ENCODE measurements around the gene CRY2. TPM values are rescaled to one million over a fixed set of nuclear protein-coding genes. Genes with fewer than 3 reads are reported as not detected.

CRY2 gene
- total and polyA plus RNA-seq, 2 of the 13 experiments (the other 11 are each of a cell fraction or from before 2014, with no cell fraction given): 10.1 to 12.2 TPM

DNA sequence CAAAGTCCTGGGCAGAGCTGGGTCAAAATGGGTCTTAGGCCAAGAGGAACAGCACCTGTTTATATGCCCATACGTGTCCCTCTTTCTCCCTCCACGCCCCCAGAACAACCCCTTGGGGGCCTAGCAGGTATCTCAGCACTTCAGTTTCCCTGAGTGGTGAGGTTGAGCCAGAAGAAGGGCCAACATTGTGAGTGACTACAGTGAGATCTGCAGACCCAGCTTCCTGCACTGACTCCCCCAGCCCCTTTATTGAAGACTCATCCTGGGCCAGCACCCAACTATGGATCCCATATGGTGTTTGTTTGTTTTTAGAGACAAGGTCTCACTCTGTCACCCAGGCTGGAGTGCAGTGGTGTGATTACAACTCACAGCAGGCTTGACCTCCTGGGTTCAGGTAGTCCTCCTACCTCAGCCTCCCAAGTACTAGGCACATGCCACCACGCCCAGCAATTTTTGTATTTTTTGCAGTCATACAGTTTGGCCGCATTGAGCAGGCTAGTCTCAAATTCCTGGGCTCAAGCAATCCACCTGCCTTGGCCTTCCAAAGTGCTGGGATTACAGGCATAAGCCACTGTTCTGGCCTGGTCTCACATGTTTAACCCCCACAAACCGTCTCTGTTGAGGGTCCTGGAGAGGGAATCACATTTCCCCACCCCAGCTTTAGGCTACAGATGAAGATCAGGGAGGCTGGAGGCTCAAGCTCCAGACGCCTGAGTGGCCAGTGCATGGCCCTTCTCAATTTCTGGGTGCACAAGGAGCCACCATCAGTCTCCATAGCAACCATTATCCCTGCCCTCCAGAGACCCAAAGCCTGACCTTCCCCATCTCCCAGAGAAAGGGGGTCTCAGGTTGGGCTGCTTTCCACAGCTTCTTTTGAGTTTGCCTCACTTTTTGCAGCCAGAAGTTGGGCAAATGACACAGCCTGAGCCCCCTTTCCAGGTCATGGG, 73.5 kb downstream of the CRY2 start:
- in situ Hi-C loops (cut with HindIII; ENCODE audit: extremely low pct_ligation_motif_present, low pct_unique_long_range_greater_than_20kb): no loop called here
- H4K20me1 ChIP-seq (ENCODE audit: insufficient read depth, low read length): no peaks in the 10 kb centered on the region
- no peak overlapping the region for H3K27ac ChIP-seq (ENCODE audit: extremely low read length, insufficient read depth, low read length)
- H3K9me3 ChIP-seq (ENCODE audit: low read length): no peaks in the 10 kb centered on the region
- peaks cover 41% of the 10 kb centered on the region for H3K4me1 ChIP-seq (ENCODE audit: insufficient read depth, low read length)
- 80% methylated on average over 3 of the region's 6 CpGs for WGBS (ENCODE audit: low lambda C conversion rate)
- ATAC-seq (no peak), DNase-seq (ENCODE audit: low spot score) (no peak), FAIRE-seq (no peak)
- H3K36me3 ChIP-seq (replicated peaks in 1 of 2; ENCODE audit: control insufficient read depth in 1 of 2, insufficient read depth in 2 of 2, low read length in 2 of 2): no peaks in the 10 kb centered on the region; a peak in 1 of 5 replicates
- POLR2A ChIA-PET: no interaction called here
- peak overlapping the region; percentile 91 for H3K4me2 ChIP-seq (ENCODE audit: low read depth, low read length)
- no TSS peak for BruUV-seq (replicated peaks)
- peaks cover 0 to 1% of the 10 kb centered on the region in 2 experiments; a peak in 1 of 5 replicates for H3K27me3 ChIP-seq (ENCODE audit: control insufficient read depth in 1 of 2, insufficient read depth in 2 of 2, low read length in 2 of 2)
- peak overlapping the region in 1 of 3 experiments; percentile 76; a peak in 2 of 6 replicates for H3K4me3 ChIP-seq (replicated peaks in 1 of 3; ENCODE audit: insufficient read depth in 1 of 3, low read depth in 2 of 3, low read length in 3 of 3)
- H3K9ac ChIP-seq (ENCODE audit: insufficient read depth, low read depth, low read length): peak overlapping the region; percentile 56; the same call in 1 of the 2 replicates
- H2AFZ ChIP-seq (ENCODE audit: low read length): no peak overlapping the region
- intact Hi-C loops (cut with micrococcal nuclease; ENCODE audit: unreplicated experiment): loop anchor here (5.0 kb wide), 1 partner anchor 74 kb away; the partner anchor contains the start of gene CRY2
- CTCF ChIA-PET (ENCODE audit: low intra/inter-chr PET ratio, low total read pairs): no interaction called here
- H3K79me2 ChIP-seq (ENCODE audit: insufficient read depth, low read length): peaks cover 12% of the 10 kb centered on the region
- TF ChIP-seq ZNF768 (CRISPR knock-in tag; IDR thresholded peaks at IDR 0.05) (0 out of 2 replicates have a peak, but pooled peaks have one; percentile 0), TGIF2 (CRISPR knock-in tag; IDR thresholded peaks at IDR 0.05) (no peak), CENPX (CRISPR knock-in tag; IDR thresholded peaks at IDR 0.05) (no peak), MTA3 (CRISPR knock-in tag; IDR thresholded peaks at IDR 0.05) (no peak), GPN1 (CRISPR knock-in tag; IDR thresholded peaks at IDR 0.05; ENCODE audit: borderline replicate concordance) (no peak), ZNF326 (CRISPR knock-in tag; IDR thresholded peaks at IDR 0.05; ENCODE audit: borderline replicate concordance) (no peak), NFKBIZ (CRISPR knock-in tag; IDR thresholded peaks at IDR 0.05) (no peak)
- TF ChIP-seq, protein P1, sequence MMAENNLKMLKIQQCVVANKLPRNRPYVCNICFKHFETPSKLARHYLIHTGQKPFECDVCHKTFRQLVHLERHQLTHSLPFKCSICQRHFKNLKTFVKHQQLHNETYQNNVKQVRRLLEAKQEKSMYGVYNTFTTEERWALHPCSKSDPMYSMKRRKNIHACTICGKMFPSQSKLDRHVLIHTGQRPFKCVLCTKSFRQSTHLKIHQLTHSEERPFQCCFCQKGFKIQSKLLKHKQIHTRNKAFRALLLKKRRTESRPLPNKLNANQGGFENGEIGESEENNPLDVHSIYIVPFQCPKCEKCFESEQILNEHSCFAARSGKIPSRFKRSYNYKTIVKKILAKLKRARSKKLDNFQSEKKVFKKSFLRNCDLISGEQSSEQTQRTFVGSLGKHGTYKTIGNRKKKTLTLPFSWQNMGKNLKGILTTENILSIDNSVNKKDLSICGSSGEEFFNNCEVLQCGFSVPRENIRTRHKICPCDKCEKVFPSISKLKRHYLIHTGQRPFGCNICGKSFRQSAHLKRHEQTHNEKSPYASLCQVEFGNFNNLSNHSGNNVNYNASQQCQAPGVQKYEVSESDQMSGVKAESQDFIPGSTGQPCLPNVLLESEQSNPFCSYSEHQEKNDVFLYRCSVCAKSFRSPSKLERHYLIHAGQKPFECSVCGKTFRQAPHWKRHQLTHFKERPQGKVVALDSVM (CRISPR knock-in tag; IDR thresholded peaks at IDR 0.05): peak; percentile 96
- TF ChIP-seq, protein P2, sequence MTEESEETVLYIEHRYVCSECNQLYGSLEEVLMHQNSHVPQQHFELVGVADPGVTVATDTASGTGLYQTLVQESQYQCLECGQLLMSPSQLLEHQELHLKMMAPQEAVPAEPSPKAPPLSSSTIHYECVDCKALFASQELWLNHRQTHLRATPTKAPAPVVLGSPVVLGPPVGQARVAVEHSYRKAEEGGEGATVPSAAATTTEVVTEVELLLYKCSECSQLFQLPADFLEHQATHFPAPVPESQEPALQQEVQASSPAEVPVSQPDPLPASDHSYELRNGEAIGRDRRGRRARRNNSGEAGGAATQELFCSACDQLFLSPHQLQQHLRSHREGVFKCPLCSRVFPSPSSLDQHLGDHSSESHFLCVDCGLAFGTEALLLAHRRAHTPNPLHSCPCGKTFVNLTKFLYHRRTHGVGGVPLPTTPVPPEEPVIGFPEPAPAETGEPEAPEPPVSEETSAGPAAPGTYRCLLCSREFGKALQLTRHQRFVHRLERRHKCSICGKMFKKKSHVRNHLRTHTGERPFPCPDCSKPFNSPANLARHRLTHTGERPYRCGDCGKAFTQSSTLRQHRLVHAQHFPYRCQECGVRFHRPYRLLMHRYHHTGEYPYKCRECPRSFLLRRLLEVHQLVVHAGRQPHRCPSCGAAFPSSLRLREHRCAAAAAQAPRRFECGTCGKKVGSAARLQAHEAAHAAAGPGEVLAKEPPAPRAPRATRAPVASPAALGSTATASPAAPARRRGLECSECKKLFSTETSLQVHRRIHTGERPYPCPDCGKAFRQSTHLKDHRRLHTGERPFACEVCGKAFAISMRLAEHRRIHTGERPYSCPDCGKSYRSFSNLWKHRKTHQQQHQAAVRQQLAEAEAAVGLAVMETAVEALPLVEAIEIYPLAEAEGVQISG (CRISPR knock-in tag; IDR thresholded peaks at IDR 0.05): no peak
- TF ChIP-seq, protein P3, sequence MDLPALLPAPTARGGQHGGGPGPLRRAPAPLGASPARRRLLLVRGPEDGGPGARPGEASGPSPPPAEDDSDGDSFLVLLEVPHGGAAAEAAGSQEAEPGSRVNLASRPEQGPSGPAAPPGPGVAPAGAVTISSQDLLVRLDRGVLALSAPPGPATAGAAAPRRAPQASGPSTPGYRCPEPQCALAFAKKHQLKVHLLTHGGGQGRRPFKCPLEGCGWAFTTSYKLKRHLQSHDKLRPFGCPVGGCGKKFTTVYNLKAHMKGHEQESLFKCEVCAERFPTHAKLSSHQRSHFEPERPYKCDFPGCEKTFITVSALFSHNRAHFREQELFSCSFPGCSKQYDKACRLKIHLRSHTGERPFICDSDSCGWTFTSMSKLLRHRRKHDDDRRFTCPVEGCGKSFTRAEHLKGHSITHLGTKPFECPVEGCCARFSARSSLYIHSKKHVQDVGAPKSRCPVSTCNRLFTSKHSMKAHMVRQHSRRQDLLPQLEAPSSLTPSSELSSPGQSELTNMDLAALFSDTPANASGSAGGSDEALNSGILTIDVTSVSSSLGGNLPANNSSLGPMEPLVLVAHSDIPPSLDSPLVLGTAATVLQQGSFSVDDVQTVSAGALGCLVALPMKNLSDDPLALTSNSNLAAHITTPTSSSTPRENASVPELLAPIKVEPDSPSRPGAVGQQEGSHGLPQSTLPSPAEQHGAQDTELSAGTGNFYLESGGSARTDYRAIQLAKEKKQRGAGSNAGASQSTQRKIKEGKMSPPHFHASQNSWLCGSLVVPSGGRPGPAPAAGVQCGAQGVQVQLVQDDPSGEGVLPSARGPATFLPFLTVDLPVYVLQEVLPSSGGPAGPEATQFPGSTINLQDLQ (CRISPR knock-in tag; IDR thresholded peaks at IDR 0.05): no peak
- TF ChIP-seq, protein P4, sequence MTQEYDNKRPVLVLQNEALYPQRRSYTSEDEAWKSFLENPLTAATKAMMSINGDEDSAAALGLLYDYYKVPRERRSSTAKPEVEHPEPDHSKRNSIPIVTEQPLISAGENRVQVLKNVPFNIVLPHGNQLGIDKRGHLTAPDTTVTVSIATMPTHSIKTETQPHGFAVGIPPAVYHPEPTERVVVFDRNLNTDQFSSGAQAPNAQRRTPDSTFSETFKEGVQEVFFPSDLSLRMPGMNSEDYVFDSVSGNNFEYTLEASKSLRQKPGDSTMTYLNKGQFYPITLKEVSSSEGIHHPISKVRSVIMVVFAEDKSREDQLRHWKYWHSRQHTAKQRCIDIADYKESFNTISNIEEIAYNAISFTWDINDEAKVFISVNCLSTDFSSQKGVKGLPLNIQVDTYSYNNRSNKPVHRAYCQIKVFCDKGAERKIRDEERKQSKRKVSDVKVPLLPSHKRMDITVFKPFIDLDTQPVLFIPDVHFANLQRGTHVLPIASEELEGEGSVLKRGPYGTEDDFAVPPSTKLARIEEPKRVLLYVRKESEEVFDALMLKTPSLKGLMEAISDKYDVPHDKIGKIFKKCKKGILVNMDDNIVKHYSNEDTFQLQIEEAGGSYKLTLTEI (CRISPR knock-in tag; conservative IDR thresholded peaks at IDR 0.05): no peak

Data from HepG2 (cell line).